ENCODE results near the gene DGKI.

DGKI gene

DNA sequence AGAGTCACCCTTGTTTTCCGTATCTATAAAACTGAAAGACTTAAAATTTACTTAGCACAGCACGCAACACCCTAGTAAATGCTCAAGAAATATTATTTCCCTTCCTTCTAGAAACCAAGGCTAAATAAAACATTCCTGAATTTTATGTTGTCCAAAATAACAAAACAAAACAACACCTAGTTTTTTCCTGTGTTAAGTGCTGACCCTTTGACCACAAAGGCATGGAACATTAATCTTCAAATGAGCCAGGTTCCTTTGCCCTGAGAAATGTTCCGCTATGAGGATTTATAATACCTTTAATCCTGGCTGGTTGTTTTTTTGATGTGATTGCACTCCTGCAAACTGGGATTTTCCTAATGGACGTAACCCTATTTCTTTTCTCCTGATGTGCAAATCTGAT lies 29.0 kb upstream of the DGKI start:
- Histone ChIP-seq H3K27me3 (replicated peaks) (no peaks in the 10 kb centered on the region), H3K36me3 (replicated peaks) (peaks cover 59% of the 10 kb centered on the region), H3K4me3 (ENCODE audit: low read depth, low read length) (no peak overlapping the region), H3K27ac (peak overlapping the region; percentile 98)
- in situ Hi-C loops (cut with HindIII; ENCODE audit: low pct_ligation_motif_present, low sequenced_read_pairs) = no loop called here
- no peak for DNase-seq
- TF ChIP-seq, protein P1, sequence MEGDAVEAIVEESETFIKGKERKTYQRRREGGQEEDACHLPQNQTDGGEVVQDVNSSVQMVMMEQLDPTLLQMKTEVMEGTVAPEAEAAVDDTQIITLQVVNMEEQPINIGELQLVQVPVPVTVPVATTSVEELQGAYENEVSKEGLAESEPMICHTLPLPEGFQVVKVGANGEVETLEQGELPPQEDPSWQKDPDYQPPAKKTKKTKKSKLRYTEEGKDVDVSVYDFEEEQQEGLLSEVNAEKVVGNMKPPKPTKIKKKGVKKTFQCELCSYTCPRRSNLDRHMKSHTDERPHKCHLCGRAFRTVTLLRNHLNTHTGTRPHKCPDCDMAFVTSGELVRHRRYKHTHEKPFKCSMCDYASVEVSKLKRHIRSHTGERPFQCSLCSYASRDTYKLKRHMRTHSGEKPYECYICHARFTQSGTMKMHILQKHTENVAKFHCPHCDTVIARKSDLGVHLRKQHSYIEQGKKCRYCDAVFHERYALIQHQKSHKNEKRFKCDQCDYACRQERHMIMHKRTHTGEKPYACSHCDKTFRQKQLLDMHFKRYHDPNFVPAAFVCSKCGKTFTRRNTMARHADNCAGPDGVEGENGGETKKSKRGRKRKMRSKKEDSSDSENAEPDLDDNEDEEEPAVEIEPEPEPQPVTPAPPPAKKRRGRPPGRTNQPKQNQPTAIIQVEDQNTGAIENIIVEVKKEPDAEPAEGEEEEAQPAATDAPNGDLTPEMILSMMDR (IDR thresholded peaks at IDR 0.05; ENCODE audit: low read depth, low read length, missing control alignments) = no peak

DNA sequence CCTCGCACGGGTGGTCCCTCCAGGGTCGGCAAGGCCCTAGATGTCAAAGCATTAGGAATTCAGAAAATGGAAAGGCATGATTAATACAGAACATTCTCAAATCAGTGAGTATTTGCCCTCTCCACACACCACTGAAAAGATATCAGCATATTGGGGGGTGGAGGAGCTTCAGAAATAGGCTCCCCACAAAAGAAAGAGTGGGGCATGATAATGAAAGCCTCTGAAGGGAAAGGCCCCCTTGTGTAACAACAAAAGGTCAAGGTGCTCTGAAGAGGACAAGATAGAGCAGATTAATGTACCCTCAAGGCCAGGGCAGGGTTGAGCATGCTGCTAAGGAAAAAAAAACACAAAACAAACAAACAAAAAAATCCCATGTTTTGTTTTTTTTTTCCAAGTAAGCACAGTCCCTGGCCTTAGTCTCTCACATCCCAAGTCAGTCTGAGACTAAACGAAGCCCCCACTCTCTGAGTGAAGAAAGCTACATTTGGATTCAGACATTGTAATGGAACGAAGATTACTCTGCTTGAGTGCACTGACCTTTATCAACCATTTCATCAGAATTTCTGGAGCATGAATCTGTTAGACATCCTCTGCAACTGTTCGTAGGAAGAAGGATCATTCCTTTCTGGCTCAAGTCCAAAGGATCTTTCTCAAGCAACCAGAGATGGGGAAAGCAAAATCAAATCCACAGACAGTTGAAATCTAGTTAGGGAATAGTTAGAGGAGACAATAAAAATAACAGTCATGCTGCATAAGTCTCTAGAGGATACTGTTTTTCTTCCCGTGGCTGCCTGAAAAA lies 27.4 kb upstream of the DGKI start:
- Histone ChIP-seq H3K27me3 (replicated peaks) (no peaks in the 10 kb centered on the region), H3K4me3 (ENCODE audit: low read depth, low read length) (no peak overlapping the region), H3K36me3 (replicated peaks) (peaks cover 50% of the 10 kb centered on the region), H3K27ac (peak overlapping the region; percentile 98)
- in situ Hi-C loops (cut with HindIII; ENCODE audit: low pct_ligation_motif_present, low sequenced_read_pairs) = no loop called here
- TF ChIP-seq, protein P1 (IDR thresholded peaks at IDR 0.05; ENCODE audit: low read depth, low read length, missing control alignments) = no peak
- peak; percentile 84 for DNase-seq

DNA sequence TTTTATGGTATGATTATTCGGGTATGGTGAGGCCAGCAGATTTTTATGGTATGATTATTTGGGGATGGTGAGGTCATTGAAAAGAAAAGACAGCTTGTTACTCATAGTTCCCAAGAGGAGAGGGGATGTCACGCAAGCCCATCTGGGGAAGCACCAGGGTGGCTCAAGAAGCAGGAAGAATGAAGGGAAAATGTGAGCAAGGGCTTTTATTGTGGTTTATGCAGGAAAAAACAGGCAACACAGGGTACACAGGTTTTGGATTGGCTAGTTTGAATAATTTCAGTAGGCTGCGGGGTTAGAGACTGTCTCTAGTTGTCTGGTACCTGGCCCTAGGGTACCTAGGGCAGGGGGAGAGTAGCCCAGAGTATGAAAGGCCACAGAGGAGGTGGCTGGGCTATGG lies 26.8 kb upstream of the DGKI start:
- no peak overlapping the region for H3K4me3 ChIP-seq (ENCODE audit: low read depth, low read length)
- peak overlapping the region; percentile 98 for H3K27ac ChIP-seq
- H3K36me3 ChIP-seq (replicated peaks) = peaks cover 46% of the 10 kb centered on the region
- peak; percentile 90 for DNase-seq
- no peaks in the 10 kb centered on the region for H3K27me3 ChIP-seq (replicated peaks)
- in situ Hi-C loops (cut with HindIII; ENCODE audit: low pct_ligation_motif_present, low sequenced_read_pairs) = no loop called here
- TF ChIP-seq, protein P1 (IDR thresholded peaks at IDR 0.05; ENCODE audit: low read depth, low read length, missing control alignments) = no peak

DNA sequence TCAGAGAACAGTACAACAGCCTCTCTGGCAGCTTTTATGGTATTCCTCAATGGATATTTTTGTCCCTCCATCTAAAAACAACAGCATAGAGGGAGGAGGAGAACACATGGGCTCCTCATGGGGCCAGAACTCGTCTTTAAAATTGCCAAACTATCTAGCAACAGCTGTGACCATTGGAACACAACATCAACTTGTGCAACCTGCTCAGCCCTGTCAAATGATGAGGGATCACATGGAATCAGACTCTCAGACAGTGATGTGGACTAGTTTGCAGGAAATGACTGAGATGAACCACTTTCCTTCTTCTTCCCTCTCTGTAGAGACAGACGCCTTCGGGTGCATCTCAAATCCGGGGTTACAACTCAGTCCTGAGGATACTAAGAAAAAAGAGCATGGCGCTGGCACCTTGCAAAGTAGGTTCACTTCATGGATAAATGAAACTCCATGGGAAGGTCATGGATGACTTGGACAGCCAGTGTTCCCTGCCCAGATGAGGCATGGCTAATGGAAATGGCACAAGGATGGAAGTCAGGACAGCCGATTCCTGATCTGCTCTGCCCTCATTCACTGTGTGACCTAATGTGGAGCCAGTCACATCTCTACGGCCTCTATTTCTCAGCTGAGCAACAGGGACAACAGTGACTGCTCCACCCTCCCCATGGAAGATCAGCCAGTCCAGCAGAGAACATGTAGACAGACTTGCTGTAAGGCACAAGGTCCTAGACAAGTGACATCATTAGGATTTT lies 24.6 kb upstream of the DGKI start:
- H3K36me3 ChIP-seq (replicated peaks) = peaks cover 46% of the 10 kb centered on the region
- in situ Hi-C loops (cut with HindIII; ENCODE audit: low pct_ligation_motif_present, low sequenced_read_pairs) = no loop called here

DNA sequence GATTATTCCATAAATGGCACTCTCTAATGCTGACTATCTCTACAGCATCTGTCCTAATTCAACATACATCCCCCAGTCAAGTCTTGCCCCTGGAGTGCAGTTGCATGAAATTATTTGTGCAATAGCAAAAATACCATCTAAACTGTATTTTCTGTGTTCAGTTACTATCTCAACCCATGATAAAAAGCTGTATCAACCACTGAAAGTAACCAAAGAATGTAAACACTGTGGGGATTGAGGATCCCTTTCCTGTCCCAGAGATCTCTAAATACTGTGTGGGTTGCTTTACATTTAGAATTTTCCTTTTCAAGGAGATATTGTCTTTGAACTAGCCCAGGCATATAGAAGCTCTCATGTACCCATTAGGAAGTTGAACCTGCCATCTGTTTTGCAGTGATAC lies 23.9 kb upstream of the DGKI start:
- peak overlapping the region; percentile 19 for H3K27ac ChIP-seq
- no peaks in the 10 kb centered on the region for H3K27me3 ChIP-seq (replicated peaks)
- no peak overlapping the region for H3K4me3 ChIP-seq (ENCODE audit: low read depth, low read length)
- in situ Hi-C loops (cut with HindIII; ENCODE audit: low pct_ligation_motif_present, low sequenced_read_pairs) = no loop called here
- TF ChIP-seq, protein P1 (IDR thresholded peaks at IDR 0.05; ENCODE audit: low read depth, low read length, missing control alignments) = no peak
- DNase-seq = no peak
- H3K36me3 ChIP-seq (replicated peaks) = peaks cover 49% of the 10 kb centered on the region

More for the DNA sequence above, 24.6 kb upstream of the DGKI start:
- TF ChIP-seq, protein P1 (IDR thresholded peaks at IDR 0.05; ENCODE audit: low read depth, low read length, missing control alignments) = no peak
- H3K27me3 ChIP-seq (replicated peaks) = no peaks in the 10 kb centered on the region
- no peak overlapping the region for H3K4me3 ChIP-seq (ENCODE audit: low read depth, low read length)
- no peak for DNase-seq
- peak overlapping the region; percentile 19 for H3K27ac ChIP-seq

Data from brain microvascular endothelial cell (primary cell).